ENCODE data around the gene PSMC6.
A peak's percentile ranks its signal among the peaks of the same experiment; 100 is the strongest.

The PSMC6 gene

GRCh38 chr14:52706724-52707706 lies at the start of gene PSMC6:
Gene PSMC6 (plus strand): TSS chr14:52707200. CDS start chr14:52707220, 20 bp downstream.
- peak; percentile 96 for DNase-seq

GRCh38 chr14:52660325-52660724 lies 46.7 kb upstream of the PSMC6 start:
- no peak for DNase-seq

GRCh38 chr14:52660832-52661231 lies 46.2 kb upstream of the PSMC6 start:
- DNase-seq, result no peak

GRCh38 chr14:52661314-52661713 lies 45.7 kb upstream of the PSMC6 start:
- DNase-seq, result no peak

- DNase-seq, result no peak
These were observed 43.1 kb upstream of the PSMC6 start for GRCh38 chr14:52663850-52664249.

- DNase-seq, result no peak
These were observed 28.4 kb upstream of the PSMC6 start for GRCh38 chr14:52678591-52678990.

- no peak for DNase-seq
These were observed 22.9 kb upstream of the PSMC6 start for GRCh38 chr14:52683985-52684520.

GRCh38 chr14:52686176-52686575 lies 20.8 kb upstream of the PSMC6 start:
- no peak for DNase-seq

- DNase-seq, result no peak
These were observed 15.8 kb upstream of the PSMC6 start for GRCh38 chr14:52690983-52691760.

GRCh38 chr14:52692248-52692962 lies 14.6 kb upstream of the PSMC6 start:
- DNase-seq, result no peak

GRCh38 chr14:52693036-52693435 lies 14.0 kb upstream of the PSMC6 start:
- DNase-seq, result no peak

GRCh38 chr14:52693532-52693931 lies 13.5 kb upstream of the PSMC6 start:
- DNase-seq, result no peak

GRCh38 chr14:52694761-52695480 lies 12.1 kb upstream of the PSMC6 start:
- DNase-seq, result peak; percentile 81

- DNase-seq, result peak; percentile 87
These were observed 11.4 kb upstream of the PSMC6 start, which contains the start of gene ERO1A for GRCh38 chr14:52695481-52696091. Gene ERO1A (minus strand): TSS chr14:52695558. CDS start chr14:52695481, 77 bp downstream.

GRCh38 chr14:52700701-52701172 lies 6.3 kb upstream of the PSMC6 start:
- DNase-seq, result no peak

GRCh38 chr14:52701223-52701622 lies 5.8 kb upstream of the PSMC6 start:
- no peak for DNase-seq

- no peak for DNase-seq
These were observed 3.8 kb upstream of the PSMC6 start for GRCh38 chr14:52703225-52703624.

GRCh38 chr14:52703664-52704063 lies 3.3 kb upstream of the PSMC6 start:
- DNase-seq, result no peak

- no peak for DNase-seq
These were observed 714 bp upstream of the PSMC6 start for GRCh38 chr14:52706286-52706685.

GRCh38 chr14:52711666-52712065 lies 4.7 kb downstream of the PSMC6 start:
- no peak for DNase-seq

GRCh38 chr14:52716155-52716554 lies 9.2 kb downstream of the PSMC6 start:
- no peak for DNase-seq

Data from activated CD8-positive, alpha-beta memory T cell treated with anti-CD3 and anti-CD28 coated beads for 24 hours (primary cell).